Muscle of leg (tissue), 11 donors: ENCODE measurements around the gene RSKR. TPM values are rescaled to one million over a fixed set of nuclear protein-coding genes. Genes with fewer than 3 reads are reported as not detected.
A peak's percentile ranks its signal among the peaks of the same experiment; 100 is the strongest.
"Not testable (repeated sequence)": the region's sequence is repeated elsewhere in the genome, so short reads cannot be mapped to it uniquely, and the experiment has no call there.

Experiments
- DNase-seq: peaks from one replicate; pipeline ENCODE4 v3.0.0; 2013
- H3K27ac ChIP-seq: one replicate; pipeline ENCODE4 v1.5.1; 2013; ENCODE audit warnings: mild to moderate bottlenecking, low read length, control low read depth
- H3K27me3 ChIP-seq: one replicate; pipeline ENCODE4 v1.6.1; 2013; ENCODE audit warnings: low read length; ENCODE audit not compliant: control insufficient read depth, insufficient read depth
- H3K36me3 ChIP-seq: one replicate; pipeline ENCODE4 v1.6.1; 2013; ENCODE audit warnings: low read length; ENCODE audit not compliant: control insufficient read depth, insufficient read depth
- H3K4me1 ChIP-seq: one replicate; pipeline ENCODE4 v1.6.1; 2013; ENCODE audit warnings: low read length; ENCODE audit not compliant: control insufficient read depth, insufficient read depth
- H3K4me3 ChIP-seq: one replicate; pipeline ENCODE4 v1.5.1; 2013; ENCODE audit warnings: low read length, control low read depth
- H3K9me3 ChIP-seq: replicated peaks from 2 replicates; pipeline ENCODE4 v1.6.1; 2013; ENCODE audit warnings: low read depth, low read length; ENCODE audit not compliant: control insufficient read depth
- WGBS: methylation state at CpG from one replicate; pipeline ENCODE4 v1.1.5; 2013; ENCODE audit warnings: missing lambda C conversion rate; ENCODE audit not compliant: insufficient coverage; 5-methylcytosine and 5-hydroxymethylcytosine counted together
- polyA plus RNA-seq, 8 donors: library from polyadenylated mRNA; unstranded; fragments of 120-200 nt; gene quantifications; one replicate each; pipeline versions ENCODE4 v1.2.1 to v1.2.3, GENCODE V29; 2013; ENCODE audit warnings: inconsistent platforms in 1 of 8, low replicate concordance in 1 of 8; ENCODE audit not compliant: insufficient read length in 8 of 8, insufficient read depth in 1 of 8
- total RNA-seq: library from RNA; stranded (reverse); fragments of 120-200 nt; gene quantifications from one replicate; pipeline ENCODE4 v1.2.4, GENCODE V29; 2013

RSKR gene
- total and polyA plus RNA-seq, 9 donors, result 6.6 to 22.8 (median 13.2) TPM

GRCh38 chr17:28610376-28610775 is 3.6 kb downstream of the RSKR start:
- H3K27ac ChIP-seq, result no peak overlapping the region
- H3K27me3 ChIP-seq, result no peaks in the 10 kb centered on the region
- H3K36me3 ChIP-seq, result peaks cover 43% of the 10 kb centered on the region
- no peaks in the 10 kb centered on the region for H3K9me3 ChIP-seq
- no peak overlapping the region for H3K4me3 ChIP-seq
- WGBS, result 90% methylated on average over 8 of the region's 8 CpGs
- no peaks in the 10 kb centered on the region for H3K4me1 ChIP-seq
- no peak for DNase-seq

DNA sequence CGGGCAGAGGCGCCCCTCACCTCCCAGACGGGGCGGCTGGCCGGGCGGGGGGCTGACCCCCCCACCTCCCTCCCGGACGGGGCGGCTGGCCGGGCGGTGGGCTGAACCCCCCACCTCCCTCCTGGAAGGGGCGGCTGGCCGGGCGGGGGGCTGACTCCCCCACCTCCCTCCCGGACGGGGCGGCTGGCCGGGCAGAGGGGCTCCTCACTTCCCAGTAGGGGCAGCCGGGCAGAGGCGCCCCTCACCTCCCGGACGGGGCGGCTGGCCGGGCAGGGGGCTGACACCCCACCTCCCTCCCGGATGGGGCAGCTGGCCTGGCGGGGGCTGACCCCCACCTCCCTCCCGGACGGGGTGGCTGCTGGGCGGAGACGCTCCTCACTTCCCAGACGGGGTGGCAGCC is 10.0 kb downstream of the RSKR start:
- not testable (repeated sequence) for DNase-seq, H3K27me3 ChIP-seq, H3K9me3 ChIP-seq, H3K4me1 ChIP-seq, H3K4me3 ChIP-seq, H3K27ac ChIP-seq, H3K36me3 ChIP-seq
- 90% methylated on average over 10 of the region's 31 CpGs for WGBS

DNA sequence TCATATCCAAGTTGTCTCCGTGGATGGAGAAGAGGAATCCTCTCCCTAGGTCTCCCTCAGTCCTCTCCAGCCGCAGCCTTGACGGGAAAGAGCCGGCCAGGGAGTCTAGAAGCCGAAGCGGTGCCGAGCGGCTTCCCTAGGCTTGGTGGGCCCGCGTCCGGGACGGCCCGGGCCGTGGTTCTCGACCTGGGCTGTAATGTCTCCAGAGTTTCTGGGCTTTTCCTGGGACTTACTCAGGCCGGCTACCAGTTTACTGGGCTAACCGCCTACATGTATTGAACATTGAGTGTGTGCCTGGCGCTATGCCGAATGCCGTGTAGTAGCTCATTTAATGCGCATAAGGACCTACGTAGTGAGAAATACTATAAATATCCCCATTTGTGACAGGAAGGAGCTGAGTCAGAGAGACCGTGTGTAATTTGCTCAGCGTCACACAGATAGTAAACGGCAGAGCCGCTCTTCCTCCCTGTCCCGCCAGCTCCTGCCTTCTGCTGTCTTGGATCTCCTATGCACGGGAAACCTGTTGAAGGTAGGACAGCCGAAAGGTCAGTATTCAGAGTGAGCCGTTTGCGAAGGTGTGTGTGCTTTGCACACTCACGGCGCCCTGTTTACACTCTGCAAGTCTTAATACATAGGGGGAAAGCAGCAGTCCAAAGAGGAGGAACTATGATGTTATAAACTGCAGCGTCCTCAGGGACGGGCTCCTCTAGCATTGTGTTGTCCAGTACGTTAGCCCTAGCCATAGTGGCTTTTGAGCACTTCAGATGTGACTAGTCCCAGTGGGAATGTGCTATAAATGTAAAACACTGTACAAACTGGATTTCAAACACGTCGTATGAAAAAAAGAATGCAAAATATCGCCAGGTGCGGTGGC is 14.4 kb downstream of the RSKR start:
- Histone ChIP-seq H3K4me1 (peaks cover 15% of the 10 kb centered on the region), H3K27ac (peak overlapping the region; percentile 98), H3K27me3 (no peaks in the 10 kb centered on the region), H3K9me3 (no peaks in the 10 kb centered on the region), H3K4me3 (peak overlapping the region; percentile 74), H3K36me3 (no peaks in the 10 kb centered on the region)
- 16% methylated on average over 20 of the region's 40 CpGs for WGBS
- peak; percentile 85 for DNase-seq

- WGBS, result under 1% methylated on average over 39 of the region's 44 CpGs
These were observed 15.1 kb downstream of the RSKR start, which contains the start of gene SPAG5 for GRCh38 chr17:28598799-28599310. Gene SPAG5, minus strand, starts transcription at chr17:28599025. Its CDS starts 79 bp downstream, at chr17:28598946.

DNA sequence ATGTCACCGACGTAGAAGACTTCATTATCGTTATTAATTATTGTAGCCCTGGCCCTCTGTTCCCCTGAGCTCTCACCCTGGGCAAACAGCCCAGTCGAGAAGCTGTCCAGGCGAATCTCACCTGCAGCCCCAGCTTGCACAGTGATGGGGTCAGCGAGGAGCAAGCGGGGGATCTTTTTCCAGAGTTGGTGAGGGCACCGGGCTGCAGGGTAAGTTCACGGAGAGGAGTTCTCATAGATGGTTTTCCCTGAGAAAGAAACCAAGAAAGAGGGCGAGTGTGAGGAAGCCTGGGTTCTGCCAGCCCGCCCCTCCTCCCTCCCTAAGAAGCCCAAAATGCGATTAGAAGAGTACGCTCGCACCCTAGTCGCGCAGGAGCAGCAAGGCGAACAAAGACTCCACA is 15.6 kb downstream of the RSKR start:
- peak overlapping the region; percentile 74 for H3K4me3 ChIP-seq
- H3K4me1 ChIP-seq, result peaks cover 15% of the 10 kb centered on the region
- peak overlapping the region; percentile 54 for H3K27ac ChIP-seq
- H3K9me3 ChIP-seq, result no peaks in the 10 kb centered on the region
- no peak for DNase-seq
- WGBS, result 0% methylated on average over 11 of the region's 17 CpGs
- H3K27me3 ChIP-seq, result no peaks in the 10 kb centered on the region
- peaks cover under 1% of the 10 kb centered on the region for H3K36me3 ChIP-seq

More at GRCh38 chr17:28598799-28599310, 15.1 kb downstream of the RSKR start, which contains the start of gene SPAG5:
- H3K4me1 ChIP-seq, result peaks cover 15% of the 10 kb centered on the region
- peak within 1 kb of the TSS; percentile 74 for H3K4me3 ChIP-seq
- H3K27me3 ChIP-seq, result no peaks in the 10 kb centered on the region
- peak within 1 kb of the TSS; percentile 98 for H3K27ac ChIP-seq
- DNase-seq, result peak; percentile 97
- H3K9me3 ChIP-seq, result no peaks in the 10 kb centered on the region
- no peaks in the 10 kb centered on the region for H3K36me3 ChIP-seq

DNA sequence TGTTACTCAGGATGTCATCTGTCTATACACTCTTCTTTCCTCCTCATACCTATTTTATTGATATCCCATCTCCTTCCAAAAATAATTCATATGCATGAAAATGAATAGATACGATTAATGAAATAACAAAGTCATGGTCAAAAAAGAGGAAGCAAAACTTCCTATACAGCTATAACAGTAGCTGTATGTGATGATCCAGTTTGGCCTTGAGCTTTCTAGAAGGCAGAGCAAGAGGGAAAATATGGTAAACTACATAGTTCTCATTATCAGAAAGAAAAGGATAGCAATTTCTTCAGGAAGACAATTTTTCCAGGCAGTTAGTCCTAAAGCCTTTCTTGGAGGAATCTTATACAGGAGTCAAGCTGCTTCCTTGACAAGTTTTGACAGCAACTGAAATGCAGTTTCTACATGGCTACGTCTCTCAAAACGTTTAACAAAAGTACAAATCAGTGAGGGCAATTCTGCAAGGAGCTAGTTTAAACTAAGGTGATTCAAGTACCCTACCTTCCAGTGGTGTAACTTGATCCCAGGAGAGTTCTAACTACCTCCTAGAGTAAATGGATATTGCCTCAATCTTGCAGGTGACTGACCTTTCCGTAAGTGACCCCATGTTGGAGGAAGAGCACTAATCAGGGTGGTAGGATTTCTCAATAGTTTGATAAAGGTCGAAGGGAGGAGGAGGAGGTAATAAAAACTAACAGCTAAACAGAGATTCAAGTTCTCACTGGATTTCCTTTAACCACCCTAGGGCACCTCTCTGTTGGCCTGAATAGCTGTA is 16.2 kb downstream of the RSKR start:
- Histone ChIP-seq H3K9me3 (no peaks in the 10 kb centered on the region), H3K27me3 (no peaks in the 10 kb centered on the region), H3K4me3 (peak overlapping the region; percentile 74), H3K36me3 (peaks cover 4% of the 10 kb centered on the region), H3K27ac (no peak overlapping the region), H3K4me1 (peaks cover 15% of the 10 kb centered on the region)
- no CpG with 5 or more reads among the region's 5 CpGs for WGBS
- DNase-seq, result no peak

GRCh38 chr17:28592260-28592659 is 21.7 kb downstream of the RSKR start:
- Histone ChIP-seq H3K4me3 (no peak overlapping the region), H3K27ac (no peak overlapping the region), H3K36me3 (peaks cover 32% of the 10 kb centered on the region), H3K4me1 (no peaks in the 10 kb centered on the region), H3K27me3 (no peaks in the 10 kb centered on the region), H3K9me3 (no peaks in the 10 kb centered on the region)
- no peak for DNase-seq
- 90% methylated on average over 4 of the region's 4 CpGs for WGBS

DNA sequence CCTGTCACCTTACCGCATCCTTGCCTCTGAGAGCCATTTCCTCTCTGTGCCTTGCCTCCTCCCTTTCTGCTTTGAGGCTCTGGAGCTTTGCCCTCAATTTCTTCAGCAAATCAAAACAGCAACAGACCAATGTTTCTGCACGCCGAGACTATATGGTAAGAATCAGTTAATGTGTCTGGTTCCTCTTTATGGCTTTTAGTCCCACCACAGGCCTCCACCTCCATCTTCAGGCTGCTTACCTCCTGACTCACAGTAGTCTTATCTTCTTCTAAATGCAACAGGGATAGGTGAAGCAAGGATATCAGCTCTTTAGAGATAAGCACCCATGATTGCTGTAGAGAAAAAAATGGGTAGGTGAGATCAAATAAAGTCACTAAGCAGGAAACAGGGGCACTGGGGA is 28.1 kb downstream of the RSKR start:
- no peak for DNase-seq
- peaks cover 53% of the 10 kb centered on the region for H3K36me3 ChIP-seq
- 88% methylated on average over 1 of the region's 3 CpGs for WGBS

DNA sequence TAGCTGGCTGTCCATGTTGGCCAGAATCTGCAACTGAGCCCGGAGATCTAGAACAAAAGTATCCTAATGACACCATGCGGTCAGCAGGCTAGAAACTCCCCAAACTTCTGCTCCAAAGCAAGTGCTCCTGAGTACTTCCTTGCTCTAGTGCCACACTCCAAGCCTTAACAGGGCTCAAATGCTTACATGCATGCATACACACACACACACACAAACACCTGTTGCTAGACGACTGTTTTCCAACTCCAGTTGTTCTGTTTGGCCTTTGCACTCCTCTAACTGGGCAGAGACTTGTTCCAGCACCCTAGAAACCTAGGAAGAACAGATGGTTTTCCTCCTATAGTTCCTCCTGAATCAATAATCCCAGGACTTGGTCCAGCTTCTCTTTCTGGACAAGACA is 29.6 kb downstream of the RSKR start:
- 92% methylated on average over 3 of the region's 3 CpGs for WGBS
- no peak overlapping the region for H3K27ac ChIP-seq
- peaks cover 4% of the 10 kb centered on the region for H3K4me1 ChIP-seq
- no peak overlapping the region for H3K4me3 ChIP-seq
- no peaks in the 10 kb centered on the region for H3K9me3 ChIP-seq
- H3K36me3 ChIP-seq, result peaks cover 62% of the 10 kb centered on the region
- no peak for DNase-seq
- H3K27me3 ChIP-seq, result no peaks in the 10 kb centered on the region

More for the DNA sequence above, 28.1 kb downstream of the RSKR start:
- no peak overlapping the region for H3K27ac ChIP-seq
- H3K27me3 ChIP-seq, result no peaks in the 10 kb centered on the region
- H3K4me1 ChIP-seq, result peaks cover 4% of the 10 kb centered on the region
- H3K4me3 ChIP-seq, result no peak overlapping the region
- no peaks in the 10 kb centered on the region for H3K9me3 ChIP-seq

DNA sequence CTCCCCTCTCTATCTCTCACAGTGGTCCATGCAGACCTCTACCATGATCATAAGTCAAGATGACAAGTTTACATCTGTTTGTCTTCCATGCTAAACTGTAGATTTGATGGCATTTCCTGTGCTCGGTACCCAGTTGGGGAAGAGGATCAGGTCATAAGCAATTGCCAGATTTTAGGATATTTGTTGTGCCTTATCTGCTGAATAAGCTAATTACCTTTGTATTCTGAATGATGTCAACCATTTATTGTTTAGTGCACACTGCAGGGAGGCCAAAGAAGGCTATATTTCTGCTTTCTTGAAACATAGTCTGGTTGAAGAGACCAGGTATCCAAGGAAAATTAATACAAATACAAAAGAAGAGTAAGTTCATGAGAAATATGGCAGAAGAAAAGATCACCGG is 31.5 kb downstream of the RSKR start:
- no peak overlapping the region for H3K27ac ChIP-seq
- peaks cover 4% of the 10 kb centered on the region for H3K4me1 ChIP-seq
- H3K27me3 ChIP-seq, result no peaks in the 10 kb centered on the region
- DNase-seq, result no peak
- peaks cover 72% of the 10 kb centered on the region for H3K36me3 ChIP-seq
- no peak overlapping the region for H3K4me3 ChIP-seq
- H3K9me3 ChIP-seq, result no peaks in the 10 kb centered on the region
- WGBS, result 92% methylated on average over 2 of the region's 2 CpGs
